SK-N-SH (cell line): Measurements from ENCODE around the gene HAUS3.

Experiments used
- EP300 ChIP-seq, 2 experiments: IDR thresholded peaks; 2 replicates each; pipeline versions ENCODE4 v1.4.0 to v1.6.1; 2012; ENCODE audit warnings: borderline replicate concordance in 1 of 2, low read depth in 1 of 2, low read length in 1 of 2
- TF ChIP-seq, protein P1 (sequence below): fragments of 200-600 bp; sonication (generic); IDR thresholded peaks from 2 replicates; pipeline ENCODE4 v1.6.1; 2017; ENCODE audit warnings: antibody characterized with exemption, mild to moderate bottlenecking, moderate library complexity

GRCh38 chr4:2288051-2288541, 46.2 kb upstream of the HAUS3 start:
- TF ChIP-seq EP300 (IDR thresholded peaks at IDR 0.05; ENCODE audit: borderline replicate concordance in 1 of 2, low read depth in 1 of 2, low read length in 1 of 2), result no peak
- TF ChIP-seq, protein P1, sequence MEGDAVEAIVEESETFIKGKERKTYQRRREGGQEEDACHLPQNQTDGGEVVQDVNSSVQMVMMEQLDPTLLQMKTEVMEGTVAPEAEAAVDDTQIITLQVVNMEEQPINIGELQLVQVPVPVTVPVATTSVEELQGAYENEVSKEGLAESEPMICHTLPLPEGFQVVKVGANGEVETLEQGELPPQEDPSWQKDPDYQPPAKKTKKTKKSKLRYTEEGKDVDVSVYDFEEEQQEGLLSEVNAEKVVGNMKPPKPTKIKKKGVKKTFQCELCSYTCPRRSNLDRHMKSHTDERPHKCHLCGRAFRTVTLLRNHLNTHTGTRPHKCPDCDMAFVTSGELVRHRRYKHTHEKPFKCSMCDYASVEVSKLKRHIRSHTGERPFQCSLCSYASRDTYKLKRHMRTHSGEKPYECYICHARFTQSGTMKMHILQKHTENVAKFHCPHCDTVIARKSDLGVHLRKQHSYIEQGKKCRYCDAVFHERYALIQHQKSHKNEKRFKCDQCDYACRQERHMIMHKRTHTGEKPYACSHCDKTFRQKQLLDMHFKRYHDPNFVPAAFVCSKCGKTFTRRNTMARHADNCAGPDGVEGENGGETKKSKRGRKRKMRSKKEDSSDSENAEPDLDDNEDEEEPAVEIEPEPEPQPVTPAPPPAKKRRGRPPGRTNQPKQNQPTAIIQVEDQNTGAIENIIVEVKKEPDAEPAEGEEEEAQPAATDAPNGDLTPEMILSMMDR, result no peak
